Endothelial cell (in vitro differentiated cells): ENCODE results near the gene ITPKB. TPM values are rescaled to one million over a fixed set of nuclear protein-coding genes. Genes with fewer than 3 reads are reported as not detected.

Source experiments
- total RNA-seq: library from RNA; stranded (reverse); fragmentation: NEBNext Ultra II Directional; extraction: Animal tissue kit (Norgen Biotek cat#: 25700); gene quantifications from one replicate; pipeline ENCODE4 v1.2.1, GENCODE V29; 2021; ENCODE audit not compliant: unreplicated experiment

ITPKB gene
- total RNA-seq, 1 donor from 2014 or later = 144 TPM

Other genes with a start within 250 kb of the ITPKB start
- gene STUM, start 190.5 kb downstream of the ITPKB start, total RNA-seq = 0.08 TPM
- 19.8 TPM for gene PSEN2, start 131.3 kb upstream of the ITPKB start, total RNA-seq
- 22.7 TPM for gene COQ8A, start 201.0 kb upstream of the ITPKB start, total RNA-seq